Bronchial epithelial cell (primary cell): Measurements from ENCODE around the gene ZNF319. TPM values are rescaled to one million over a fixed set of nuclear protein-coding genes. Genes with fewer than 3 reads are reported as not detected.

Source experiments
- DNase-seq: peaks from one replicate; pipeline ENCODE4 v3.0.0-alpha.2; 2010; ENCODE audit warnings: low read depth
- FAIRE-seq: peaks from 2 replicates; lab custom pipeline; 2011; peaks lifted over from hg19 to GRCh38; lab: Jason Lieb, UNC
- H3K27me3 ChIP-seq: 2 replicates; pipeline ENCODE4 v1.5.1; 2011; ENCODE audit warnings: low read length; ENCODE audit not compliant: control insufficient read depth, insufficient read depth
- H3K36me3 ChIP-seq: 2 replicates; pipeline ENCODE4 v1.5.1; 2011; ENCODE audit warnings: low read length; ENCODE audit not compliant: control insufficient read depth, insufficient read depth
- H3K4me3 ChIP-seq: 2 replicates; pipeline ENCODE4 v1.5.1; 2011; ENCODE audit warnings: mild to moderate bottlenecking, low read depth, low read length, control low read depth
- total RNA-seq: library from RNA; depleted of rRNA; stranded (reverse); fragments of >200 nt; gene quantifications from 2 replicates; pipeline ENCODE4 v1.2.1, GENCODE V29; 2014
- TF ChIP-seq, protein P1 (sequence below): IDR thresholded peaks from 2 replicates; pipeline ENCODE4 v1.5.1; 2011; ENCODE audit warnings: mild to moderate bottlenecking, moderate library complexity, low read length, control low read depth, inconsistent platforms; ENCODE audit not compliant: insufficient read depth, severe bottlenecking

The ZNF319 gene
- total RNA-seq, 1 donor from 2014 or later, result 2.4 TPM

GRCh38 chr16:58046054-58046881 is 45.8 kb upstream of the ZNF319 start:
- no peak for FAIRE-seq
- TF ChIP-seq, protein P1, sequence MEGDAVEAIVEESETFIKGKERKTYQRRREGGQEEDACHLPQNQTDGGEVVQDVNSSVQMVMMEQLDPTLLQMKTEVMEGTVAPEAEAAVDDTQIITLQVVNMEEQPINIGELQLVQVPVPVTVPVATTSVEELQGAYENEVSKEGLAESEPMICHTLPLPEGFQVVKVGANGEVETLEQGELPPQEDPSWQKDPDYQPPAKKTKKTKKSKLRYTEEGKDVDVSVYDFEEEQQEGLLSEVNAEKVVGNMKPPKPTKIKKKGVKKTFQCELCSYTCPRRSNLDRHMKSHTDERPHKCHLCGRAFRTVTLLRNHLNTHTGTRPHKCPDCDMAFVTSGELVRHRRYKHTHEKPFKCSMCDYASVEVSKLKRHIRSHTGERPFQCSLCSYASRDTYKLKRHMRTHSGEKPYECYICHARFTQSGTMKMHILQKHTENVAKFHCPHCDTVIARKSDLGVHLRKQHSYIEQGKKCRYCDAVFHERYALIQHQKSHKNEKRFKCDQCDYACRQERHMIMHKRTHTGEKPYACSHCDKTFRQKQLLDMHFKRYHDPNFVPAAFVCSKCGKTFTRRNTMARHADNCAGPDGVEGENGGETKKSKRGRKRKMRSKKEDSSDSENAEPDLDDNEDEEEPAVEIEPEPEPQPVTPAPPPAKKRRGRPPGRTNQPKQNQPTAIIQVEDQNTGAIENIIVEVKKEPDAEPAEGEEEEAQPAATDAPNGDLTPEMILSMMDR, result no peak

DNA sequence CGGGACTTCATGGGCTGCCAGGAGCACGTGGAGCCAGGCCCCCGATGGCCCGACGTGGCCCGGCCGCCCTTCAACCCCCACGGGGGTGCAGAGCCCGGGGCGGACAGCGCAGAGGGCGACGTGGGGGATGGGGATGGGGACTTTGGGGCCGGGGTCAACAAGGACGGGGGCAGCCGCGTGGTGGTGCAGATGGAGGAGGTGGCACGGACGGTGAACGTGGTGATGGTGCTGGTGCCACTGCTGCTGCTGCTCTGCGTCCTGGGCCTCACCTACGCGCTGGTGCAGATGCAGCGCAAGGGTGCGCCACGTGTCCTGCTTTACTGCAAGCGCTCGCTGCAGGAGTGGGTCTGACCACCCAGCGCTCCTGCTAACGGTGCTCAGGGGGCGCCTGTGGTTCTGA is 44.6 kb upstream of the ZNF319 start:
- no peak for FAIRE-seq

More at GRCh38 chr16:58046054-58046881, 45.8 kb upstream of the ZNF319 start:
- H3K36me3 ChIP-seq, result no peaks in the 10 kb centered on the region
- peaks cover 2% of the 10 kb centered on the region for H3K27me3 ChIP-seq
- no peak overlapping the region for H3K4me3 ChIP-seq
- DNase-seq, result no peak

DNA sequence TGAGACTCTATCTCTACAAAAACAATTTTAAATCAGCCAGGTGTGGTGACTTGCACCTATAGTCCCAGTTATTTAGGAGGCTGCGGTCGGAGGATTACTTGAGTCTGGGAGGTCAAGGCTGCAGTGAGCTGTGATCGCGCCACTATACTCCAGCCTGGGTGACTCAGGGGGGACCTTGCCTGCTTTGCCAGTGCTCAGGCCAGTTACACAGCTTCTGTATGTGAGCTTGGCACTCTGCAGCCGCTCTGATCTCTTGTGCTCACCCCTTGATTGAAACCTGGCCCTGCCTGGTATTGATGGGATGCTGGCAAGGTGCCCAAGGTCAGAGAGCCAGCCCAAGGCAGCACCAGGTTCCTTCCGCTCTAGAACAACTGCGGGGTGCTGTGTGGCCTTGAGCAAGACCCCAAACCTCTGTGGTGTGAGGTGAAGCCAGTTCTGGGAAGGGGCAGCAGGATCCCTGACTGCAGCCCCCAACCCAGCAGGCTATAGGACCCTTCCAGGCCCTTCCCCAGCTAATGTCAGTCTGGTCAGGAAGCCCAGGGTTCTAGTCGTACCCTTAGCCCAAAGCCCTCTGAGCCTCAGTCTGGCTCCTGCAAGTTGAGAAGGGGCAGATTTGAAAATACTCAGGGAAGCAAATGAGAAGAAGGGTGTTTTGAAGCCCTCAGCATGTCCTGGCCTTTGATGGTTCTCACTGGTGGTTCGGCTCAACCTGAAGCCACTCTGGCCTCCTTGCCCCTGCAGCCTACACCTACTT is 44.0 kb upstream of the ZNF319 start:
- Histone ChIP-seq H3K27me3 (peaks cover 2% of the 10 kb centered on the region), H3K36me3 (no peaks in the 10 kb centered on the region), H3K4me3 (no peak overlapping the region)
- DNase-seq (no peak), FAIRE-seq (no peak)
- TF ChIP-seq, protein P1, result no peak

More for the DNA sequence above, 44.6 kb upstream of the ZNF319 start:
- TF ChIP-seq, protein P1, result no peak
- DNase-seq, result no peak
- H3K4me3 ChIP-seq, result no peak overlapping the region
- H3K36me3 ChIP-seq, result no peaks in the 10 kb centered on the region
- peaks cover 2% of the 10 kb centered on the region for H3K27me3 ChIP-seq

DNA sequence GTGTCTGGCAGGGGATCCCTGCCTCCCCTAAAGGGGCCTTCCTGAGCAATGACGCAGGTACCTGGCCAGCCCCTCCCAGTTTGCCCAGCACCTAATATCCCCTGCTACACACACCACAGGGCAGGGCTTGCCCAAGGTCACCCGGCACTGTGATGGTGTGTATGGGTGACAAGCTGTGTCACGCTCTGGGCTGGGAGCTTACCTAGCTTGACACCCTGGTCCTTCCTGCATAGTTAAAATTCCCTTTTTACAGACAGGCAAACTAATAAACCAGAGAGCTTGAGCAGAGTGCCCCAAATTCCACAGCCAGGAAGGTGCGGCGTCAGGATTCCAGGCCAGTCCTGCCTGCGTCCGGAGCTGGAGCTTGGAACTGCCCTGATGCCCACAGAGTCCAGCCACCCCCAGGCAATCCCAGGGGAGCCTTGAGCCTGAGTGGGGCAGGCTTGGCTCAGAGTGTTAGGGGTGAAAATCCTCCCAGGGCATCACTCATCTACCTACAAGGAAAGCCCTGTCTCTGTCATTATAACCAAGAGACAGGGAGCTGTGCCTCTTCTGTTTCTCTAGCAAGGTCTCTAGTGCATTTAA is 43.2 kb upstream of the ZNF319 start:
- H3K27me3 ChIP-seq, result no peaks in the 10 kb centered on the region
- no peaks in the 10 kb centered on the region for H3K36me3 ChIP-seq
- DNase-seq (no peak), FAIRE-seq (no peak)
- TF ChIP-seq, protein P1, result no peak
- H3K4me3 ChIP-seq, result no peak overlapping the region

DNA sequence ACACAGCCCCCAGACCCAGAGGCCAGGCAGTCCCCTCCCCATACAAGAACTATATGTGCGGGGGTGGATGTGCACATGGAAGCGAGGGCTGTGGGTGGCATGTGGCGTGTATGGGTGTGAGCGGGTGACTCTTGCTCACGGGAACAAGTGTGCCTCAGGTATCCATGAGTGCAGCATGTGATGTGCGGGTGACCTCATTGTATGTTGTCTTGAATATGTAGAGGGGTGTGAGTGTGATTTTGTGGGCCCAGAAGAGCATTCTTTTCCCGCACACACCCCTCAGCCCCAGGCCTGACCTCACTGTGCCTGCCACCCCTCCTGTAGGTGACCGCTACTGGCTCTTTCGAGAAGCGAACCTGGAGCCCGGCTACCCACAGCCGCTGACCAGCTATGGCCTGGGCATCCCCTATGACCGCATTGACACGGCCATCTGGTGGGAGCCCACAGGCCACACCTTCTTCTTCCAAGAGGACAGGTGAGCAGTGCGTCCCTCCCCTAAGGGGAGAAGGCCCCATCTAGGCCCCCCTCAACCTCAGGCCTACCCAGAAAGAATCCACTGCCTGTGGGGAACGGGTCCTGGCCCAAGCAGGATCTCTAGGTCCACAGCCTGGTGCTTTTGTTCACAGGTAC is 42.5 kb upstream of the ZNF319 start:
- no peaks in the 10 kb centered on the region for H3K27me3 ChIP-seq
- TF ChIP-seq, protein P1, result no peak
- DNase-seq (no peak), FAIRE-seq (no peak)
- no peak overlapping the region for H3K4me3 ChIP-seq
- no peaks in the 10 kb centered on the region for H3K36me3 ChIP-seq
